Liver (tissue), 9 donors: ENCODE data around the gene TRIM41. TPM values are rescaled to one million over a fixed set of nuclear protein-coding genes. Genes with fewer than 3 reads are reported as not detected.
A peak's percentile ranks its signal among the peaks of the same experiment; 100 is the strongest.

Experiments
- DNase-seq: peaks from one replicate; pipeline ENCODE4 v3.0.0-alpha.2; 2017; ENCODE audit warnings: low spot score
- H3K27ac ChIP-seq, 2 donors: one replicate each; pipeline ENCODE4 v1.7.0; 2013; ENCODE audit warnings: inconsistent platforms in 2 of 2, low read length in 2 of 2, control low read depth in 1 of 2, low read depth in 1 of 2, mild to moderate bottlenecking in 1 of 2
- H3K27me3 ChIP-seq, 4 donors: one replicate each; pipeline versions ENCODE4 v1.6.1 to v1.7.0; 2013; ENCODE audit warnings: low read length in 3 of 4, inconsistent platforms in 1 of 4, mild to moderate bottlenecking in 1 of 4, moderate library complexity in 1 of 4; ENCODE audit not compliant: control insufficient read depth in 4 of 4, insufficient read depth in 4 of 4
- H3K36me3 ChIP-seq, 4 donors: one replicate each; pipeline versions ENCODE4 v1.6.1 to v1.7.0; 2013; ENCODE audit warnings: low read length in 3 of 4, mild to moderate bottlenecking in 3 of 4, low read depth in 1 of 4, moderate library complexity in 1 of 4; ENCODE audit not compliant: control insufficient read depth in 4 of 4, insufficient read depth in 3 of 4
- H3K4me1 ChIP-seq, 4 donors: one replicate each; pipeline versions ENCODE4 v1.6.1 to v1.7.0; 2013; ENCODE audit warnings: low read length in 3 of 4, mild to moderate bottlenecking in 3 of 4, moderate library complexity in 1 of 4; ENCODE audit not compliant: control insufficient read depth in 4 of 4, insufficient read depth in 4 of 4
- H3K4me3 ChIP-seq, 3 donors: one replicate each; pipeline versions ENCODE4 v1.6.1 to v1.7.0; 2013; ENCODE audit warnings: low read length in 3 of 3, control low read depth in 1 of 3, low read depth in 1 of 3, mild to moderate bottlenecking in 1 of 3
- H3K9ac ChIP-seq, 2 donors: one replicate each; pipeline ENCODE4 v1.7.0; 2013; ENCODE audit warnings: low read length in 2 of 2, mild to moderate bottlenecking in 2 of 2, moderate library complexity in 2 of 2, control low read depth in 1 of 2, low read depth in 1 of 2
- H3K9me3 ChIP-seq, 4 donors: one replicate each; pipeline versions ENCODE4 v1.6.1 to v1.7.0; 2013; ENCODE audit warnings: low read length in 3 of 4; ENCODE audit not compliant: control insufficient read depth in 4 of 4
- EGR1 ChIP-seq, 2 donors: IDR thresholded peaks; 2 replicates each; pipeline ENCODE4 v1.6.1; 2016 to 2018; ENCODE audit warnings: antibody characterized with exemption in 2 of 2, low read depth in 2 of 2
- FOXA1 ChIP-seq: IDR thresholded peaks from 2 replicates; pipeline ENCODE4 v1.6.1; 2016; ENCODE audit warnings: antibody characterized with exemption
- FOXA2 ChIP-seq: IDR thresholded peaks from 2 replicates; pipeline ENCODE4 v1.6.1; 2016; ENCODE audit warnings: antibody characterized with exemption
- GABPA ChIP-seq, 2 donors: IDR thresholded peaks in 1 of 2; conservative IDR thresholded peaks in 1 of 2; 2 replicates each; pipeline ENCODE4 v1.6.1; 2016; ENCODE audit warnings: antibody characterized with exemption in 2 of 2, mild to moderate bottlenecking in 1 of 2, moderate library complexity in 1 of 2
- HNF4A ChIP-seq, 2 donors: conservative IDR thresholded peaks; 2 replicates each; pipeline ENCODE4 v1.6.1; 2016; ENCODE audit warnings: antibody characterized with exemption in 2 of 2, mild to moderate bottlenecking in 2 of 2
- HNF4G ChIP-seq: IDR thresholded peaks from 2 replicates; pipeline ENCODE4 v1.6.1; 2016; ENCODE audit warnings: antibody characterized with exemption
- JUND ChIP-seq, 2 donors: IDR thresholded peaks; 2 replicates each; pipeline ENCODE4 v1.6.1; 2016; ENCODE audit warnings: antibody characterized with exemption in 2 of 2
- NR2F2 ChIP-seq: IDR thresholded peaks from 2 replicates; pipeline ENCODE4 v1.6.1; 2016; ENCODE audit warnings: antibody characterized with exemption
- RAD21 ChIP-seq, 2 donors: IDR thresholded peaks; 2 replicates each; pipeline ENCODE4 v1.6.1; 2016; ENCODE audit warnings: antibody characterized with exemption in 2 of 2, mild to moderate bottlenecking in 2 of 2
- RXRA ChIP-seq, 2 donors: IDR thresholded peaks; 2 replicates each; pipeline ENCODE4 v1.6.1; 2017 to 2018; ENCODE audit warnings: antibody characterized with exemption in 2 of 2, mild to moderate bottlenecking in 1 of 2
- SP1 ChIP-seq: IDR thresholded peaks from 2 replicates; pipeline ENCODE4 v1.6.1; 2018; ENCODE audit warnings: antibody characterized with exemption, mild to moderate bottlenecking
- TAF1 ChIP-seq: conservative IDR thresholded peaks from 2 replicates; pipeline ENCODE4 v1.6.1; 2016; ENCODE audit warnings: antibody characterized with exemption, mild to moderate bottlenecking
- YY1 ChIP-seq: IDR thresholded peaks from 2 replicates; pipeline ENCODE4 v1.6.1; 2016; ENCODE audit warnings: antibody characterized with exemption, mild to moderate bottlenecking
- WGBS: extraction: QIAGEN DNeasy Blood & Tissue Kit; methylation state at CpG from one replicate; pipeline ENCODE4 v1.1.7; 2013; 5-methylcytosine and 5-hydroxymethylcytosine counted together
- polyA plus RNA-seq, 2 donors: library from polyadenylated mRNA; stranded (reverse) in 1 of 2; unstranded in 1 of 2; fragments of 200-250 nt in 1 of 2; fragments of >200 nt in 1 of 2; fragmentation: Nextera tagmentation in 1 of 2; extraction: Ambion mirVana in 1 of 2; gene quantifications; one replicate each; pipeline versions ENCODE4 v1.2.1 to v1.2.3, GENCODE V29; 2013 to 2015
- total RNA-seq, 2 donors: library from RNA; depleted of rRNA; stranded (reverse); fragments of >200 nt; gene quantifications; one replicate each; pipeline ENCODE4 v1.2.3, GENCODE V29; 2014
- TF ChIP-seq, protein P1 (sequence below): IDR thresholded peaks from 2 replicates; pipeline ENCODE4 v1.6.1; 2016; ENCODE audit warnings: antibody characterized with exemption
- TF ChIP-seq, protein P2 (sequence below): IDR thresholded peaks from 2 replicates; pipeline ENCODE4 v1.6.1; 2016; ENCODE audit warnings: antibody characterized with exemption
- TF ChIP-seq, protein P3 (sequence below): IDR thresholded peaks from 2 replicates; pipeline ENCODE4 v1.6.1; 2016; ENCODE audit warnings: antibody characterized with exemption
- TF ChIP-seq, protein P4 (sequence below): IDR thresholded peaks from 2 replicates; pipeline ENCODE4 v1.6.1; 2016; ENCODE audit warnings: antibody characterized with exemption, mild to moderate bottlenecking
- TF ChIP-seq, protein P5 (sequence below): fragments of 150-350 bp; IDR thresholded peaks from 2 replicates; pipeline ENCODE4 v1.5.1; 2017; ENCODE audit warnings: improper control_type of control experiment, low read depth, low read length; ENCODE audit not compliant: missing input control
- donor health status: healthy.
- donor health status: healthy.
- donor health status: healthy.
- donor health status: healthy.
- donor health status: healthy.

TRIM41 gene
- 10 to 100 TPM in 1 of 2 donors, 1 to 10 TPM in 1; 9.6 to 12.3 TPM for total RNA-seq
- polyA plus RNA-seq, result 10 to 100 TPM in 1 of 2 donors, 1 to 10 TPM in 1; 2.8 to 14.1 TPM

DNA sequence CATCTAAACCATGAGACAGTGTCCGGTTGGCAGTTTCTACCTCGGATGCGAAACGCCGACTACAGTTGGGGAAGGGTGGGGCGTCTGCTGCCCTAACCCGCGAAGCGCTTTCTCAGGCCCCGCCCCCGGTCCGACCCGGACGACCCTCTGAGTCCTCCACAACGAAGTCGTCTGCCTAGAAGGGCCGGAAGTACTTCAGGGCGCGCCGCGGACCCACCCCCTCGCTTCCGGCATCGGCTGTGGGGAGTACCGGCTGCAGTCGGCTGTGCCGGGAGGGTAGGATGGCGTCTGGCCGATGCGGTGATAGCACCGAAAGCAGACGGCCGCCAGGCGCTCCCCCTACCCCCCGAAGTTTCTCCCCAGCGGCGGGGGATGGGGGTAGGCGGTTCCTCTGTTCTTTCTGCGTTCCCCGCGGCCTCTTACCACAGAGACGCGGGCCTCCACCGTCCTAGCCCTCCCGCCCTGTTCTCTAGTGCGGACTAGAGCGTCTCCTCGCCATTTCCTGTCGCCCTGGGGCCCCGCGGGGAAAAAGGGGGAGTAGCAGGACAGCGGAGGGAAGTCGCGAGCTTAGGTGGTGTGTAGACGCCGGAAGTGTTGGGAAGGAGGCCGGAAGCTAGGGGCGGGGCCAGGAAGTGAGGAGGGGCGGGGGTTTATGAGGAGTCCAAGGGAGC, at the start of gene TRIM41:
TRIM41 (plus strand) TSS at position 224 of the 671 bp plus-strand sequence. CDS start 719 bp downstream, outside the sequence.
- Histone ChIP-seq H3K27ac (peak within 1 kb of the TSS; percentile 88 to 96), H3K4me1 (peaks cover 11 to 31% (median 17%) of the 10 kb centered on the region in 4 donors), H3K36me3 (peaks cover 0 to 4% (median 1%) of the 10 kb centered on the region in 4 donors), H3K4me3 (peak within 1 kb of the TSS; percentile 64 to 92 (median 87)), H3K27me3 (no peaks in the 10 kb centered on the region), H3K9ac (peak within 1 kb of the TSS; percentile 43 to 88), H3K9me3 (no peaks in the 10 kb centered on the region)
- DNase-seq, result peak; percentile 96
- WGBS, result under 1% methylated on average over 59 of the region's 59 CpGs
- TF ChIP-seq NR2F2, result peak; percentile 68
- TF ChIP-seq FOXA1, result no peak
- peak; percentile 47 to 75 for TF ChIP-seq RXRA (IDR thresholded peaks at IDR 0.05)
- peak; percentile 2 to 41 for TF ChIP-seq RAD21 (IDR thresholded peaks at IDR 0.05)
- TF ChIP-seq, protein P1, sequence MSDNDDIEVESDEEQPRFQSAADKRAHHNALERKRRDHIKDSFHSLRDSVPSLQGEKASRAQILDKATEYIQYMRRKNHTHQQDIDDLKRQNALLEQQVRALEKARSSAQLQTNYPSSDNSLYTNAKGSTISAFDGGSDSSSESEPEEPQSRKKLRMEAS, result peak; percentile 100
- TF ChIP-seq EGR1 (IDR thresholded peaks at IDR 0.05; ENCODE audit: low read depth in 2 of 2), result peak; percentile 99
- TF ChIP-seq GABPA (IDR thresholded peaks at IDR 0.05 in 1 of 2, conservative IDR thresholded peaks at IDR 0.05 in 1 of 2), result peak; percentile 85 to 95
- peak; percentile 16 for TF ChIP-seq FOXA2
- TF ChIP-seq, protein P2, sequence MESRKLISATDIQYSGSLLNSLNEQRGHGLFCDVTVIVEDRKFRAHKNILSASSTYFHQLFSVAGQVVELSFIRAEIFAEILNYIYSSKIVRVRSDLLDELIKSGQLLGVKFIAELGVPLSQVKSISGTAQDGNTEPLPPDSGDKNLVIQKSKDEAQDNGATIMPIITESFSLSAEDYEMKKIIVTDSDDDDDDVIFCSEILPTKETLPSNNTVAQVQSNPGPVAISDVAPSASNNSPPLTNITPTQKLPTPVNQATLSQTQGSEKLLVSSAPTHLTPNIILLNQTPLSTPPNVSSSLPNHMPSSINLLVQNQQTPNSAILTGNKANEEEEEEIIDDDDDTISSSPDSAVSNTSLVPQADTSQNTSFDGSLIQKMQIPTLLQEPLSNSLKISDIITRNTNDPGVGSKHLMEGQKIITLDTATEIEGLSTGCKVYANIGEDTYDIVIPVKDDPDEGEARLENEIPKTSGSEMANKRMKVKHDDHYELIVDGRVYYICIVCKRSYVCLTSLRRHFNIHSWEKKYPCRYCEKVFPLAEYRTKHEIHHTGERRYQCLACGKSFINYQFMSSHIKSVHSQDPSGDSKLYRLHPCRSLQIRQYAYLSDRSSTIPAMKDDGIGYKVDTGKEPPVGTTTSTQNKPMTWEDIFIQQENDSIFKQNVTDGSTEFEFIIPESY, result peak; percentile 86
- TF ChIP-seq HNF4A (conservative IDR thresholded peaks at IDR 0.05), result peak; percentile 5 to 10
- peak; percentile 90 for TF ChIP-seq YY1
- TF ChIP-seq, protein P3, sequence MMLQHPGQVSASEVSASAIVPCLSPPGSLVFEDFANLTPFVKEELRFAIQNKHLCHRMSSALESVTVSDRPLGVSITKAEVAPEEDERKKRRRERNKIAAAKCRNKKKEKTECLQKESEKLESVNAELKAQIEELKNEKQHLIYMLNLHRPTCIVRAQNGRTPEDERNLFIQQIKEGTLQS, result no peak
- peak; percentile 78 for TF ChIP-seq SP1
- no peak for TF ChIP-seq JUND (IDR thresholded peaks at IDR 0.05)
- TF ChIP-seq HNF4G, result peak; percentile 12
- TF ChIP-seq, protein P4, sequence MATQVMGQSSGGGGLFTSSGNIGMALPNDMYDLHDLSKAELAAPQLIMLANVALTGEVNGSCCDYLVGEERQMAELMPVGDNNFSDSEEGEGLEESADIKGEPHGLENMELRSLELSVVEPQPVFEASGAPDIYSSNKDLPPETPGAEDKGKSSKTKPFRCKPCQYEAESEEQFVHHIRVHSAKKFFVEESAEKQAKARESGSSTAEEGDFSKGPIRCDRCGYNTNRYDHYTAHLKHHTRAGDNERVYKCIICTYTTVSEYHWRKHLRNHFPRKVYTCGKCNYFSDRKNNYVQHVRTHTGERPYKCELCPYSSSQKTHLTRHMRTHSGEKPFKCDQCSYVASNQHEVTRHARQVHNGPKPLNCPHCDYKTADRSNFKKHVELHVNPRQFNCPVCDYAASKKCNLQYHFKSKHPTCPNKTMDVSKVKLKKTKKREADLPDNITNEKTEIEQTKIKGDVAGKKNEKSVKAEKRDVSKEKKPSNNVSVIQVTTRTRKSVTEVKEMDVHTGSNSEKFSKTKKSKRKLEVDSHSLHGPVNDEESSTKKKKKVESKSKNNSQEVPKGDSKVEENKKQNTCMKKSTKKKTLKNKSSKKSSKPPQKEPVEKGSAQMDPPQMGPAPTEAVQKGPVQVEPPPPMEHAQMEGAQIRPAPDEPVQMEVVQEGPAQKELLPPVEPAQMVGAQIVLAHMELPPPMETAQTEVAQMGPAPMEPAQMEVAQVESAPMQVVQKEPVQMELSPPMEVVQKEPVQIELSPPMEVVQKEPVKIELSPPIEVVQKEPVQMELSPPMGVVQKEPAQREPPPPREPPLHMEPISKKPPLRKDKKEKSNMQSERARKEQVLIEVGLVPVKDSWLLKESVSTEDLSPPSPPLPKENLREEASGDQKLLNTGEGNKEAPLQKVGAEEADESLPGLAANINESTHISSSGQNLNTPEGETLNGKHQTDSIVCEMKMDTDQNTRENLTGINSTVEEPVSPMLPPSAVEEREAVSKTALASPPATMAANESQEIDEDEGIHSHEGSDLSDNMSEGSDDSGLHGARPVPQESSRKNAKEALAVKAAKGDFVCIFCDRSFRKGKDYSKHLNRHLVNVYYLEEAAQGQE, result peak; percentile 49
- peak; percentile 61 for TF ChIP-seq TAF1
- TF ChIP-seq, protein P5, sequence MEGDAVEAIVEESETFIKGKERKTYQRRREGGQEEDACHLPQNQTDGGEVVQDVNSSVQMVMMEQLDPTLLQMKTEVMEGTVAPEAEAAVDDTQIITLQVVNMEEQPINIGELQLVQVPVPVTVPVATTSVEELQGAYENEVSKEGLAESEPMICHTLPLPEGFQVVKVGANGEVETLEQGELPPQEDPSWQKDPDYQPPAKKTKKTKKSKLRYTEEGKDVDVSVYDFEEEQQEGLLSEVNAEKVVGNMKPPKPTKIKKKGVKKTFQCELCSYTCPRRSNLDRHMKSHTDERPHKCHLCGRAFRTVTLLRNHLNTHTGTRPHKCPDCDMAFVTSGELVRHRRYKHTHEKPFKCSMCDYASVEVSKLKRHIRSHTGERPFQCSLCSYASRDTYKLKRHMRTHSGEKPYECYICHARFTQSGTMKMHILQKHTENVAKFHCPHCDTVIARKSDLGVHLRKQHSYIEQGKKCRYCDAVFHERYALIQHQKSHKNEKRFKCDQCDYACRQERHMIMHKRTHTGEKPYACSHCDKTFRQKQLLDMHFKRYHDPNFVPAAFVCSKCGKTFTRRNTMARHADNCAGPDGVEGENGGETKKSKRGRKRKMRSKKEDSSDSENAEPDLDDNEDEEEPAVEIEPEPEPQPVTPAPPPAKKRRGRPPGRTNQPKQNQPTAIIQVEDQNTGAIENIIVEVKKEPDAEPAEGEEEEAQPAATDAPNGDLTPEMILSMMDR, result no peak
